Right hindlimb (tissue), 1 donor: ENCODE measurements around the gene PREP.
A peak's percentile ranks its signal among the peaks of the same experiment; 100 is the strongest.
"Not testable (repeated sequence)": the region's sequence is repeated elsewhere in the genome, so short reads cannot be mapped to it uniquely, and the experiment has no call there.

Source experiments
- DNase-seq: peaks from one replicate; pipeline ENCODE4 v3.0.0-alpha.2; 2018

The PREP gene

DNA sequence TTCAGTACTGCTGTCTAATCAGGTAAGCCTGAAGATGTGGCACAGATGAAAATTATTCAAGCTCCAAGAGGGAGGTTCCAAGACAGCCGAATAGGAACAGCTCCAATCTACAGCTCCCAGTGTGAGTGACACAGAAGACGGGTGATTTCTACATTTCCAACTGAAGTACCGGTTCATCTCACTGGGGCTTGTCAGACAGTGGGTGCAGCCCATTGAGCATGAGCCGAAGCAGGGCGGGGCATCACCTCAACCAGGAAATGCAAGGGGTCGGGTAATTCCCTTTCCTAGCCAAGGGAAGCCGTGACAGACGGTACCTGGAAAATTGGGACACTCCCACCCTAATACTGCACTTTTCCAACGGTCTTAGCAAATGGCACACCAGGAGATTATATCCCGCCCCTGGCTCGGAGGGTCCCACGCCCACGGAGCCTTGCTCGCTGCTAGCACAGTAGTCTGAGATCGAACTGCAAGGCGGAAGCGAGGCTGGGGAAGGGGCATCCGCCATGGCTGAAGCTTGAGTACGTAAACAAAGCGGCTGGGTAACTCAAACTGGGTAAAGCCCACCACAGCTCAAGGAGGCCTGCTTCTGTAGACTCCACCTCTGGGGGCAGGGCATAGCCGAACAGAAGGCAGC, 64.4 kb downstream of the PREP start:
- DNase-seq: not testable (repeated sequence)

DNA sequence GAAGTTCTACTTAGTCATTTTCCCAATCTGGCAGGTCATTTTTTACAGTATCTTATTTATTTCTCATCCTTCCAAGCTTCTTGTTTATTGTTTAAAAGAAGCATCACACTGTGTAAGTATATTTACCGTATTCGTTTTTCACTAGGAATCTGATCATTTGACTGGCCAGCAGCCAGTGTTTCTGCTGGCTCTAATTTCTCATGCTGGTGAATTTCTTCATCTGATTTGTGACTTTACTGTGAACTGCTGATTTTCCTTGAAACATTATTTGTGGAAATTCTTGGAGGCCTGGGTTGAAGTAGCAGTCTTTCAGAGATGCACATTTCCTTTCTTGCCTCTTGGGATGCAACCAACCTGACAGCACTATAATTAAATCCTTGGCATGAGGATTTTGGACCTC, 65.9 kb downstream of the PREP start:
- no peak for DNase-seq

DNA sequence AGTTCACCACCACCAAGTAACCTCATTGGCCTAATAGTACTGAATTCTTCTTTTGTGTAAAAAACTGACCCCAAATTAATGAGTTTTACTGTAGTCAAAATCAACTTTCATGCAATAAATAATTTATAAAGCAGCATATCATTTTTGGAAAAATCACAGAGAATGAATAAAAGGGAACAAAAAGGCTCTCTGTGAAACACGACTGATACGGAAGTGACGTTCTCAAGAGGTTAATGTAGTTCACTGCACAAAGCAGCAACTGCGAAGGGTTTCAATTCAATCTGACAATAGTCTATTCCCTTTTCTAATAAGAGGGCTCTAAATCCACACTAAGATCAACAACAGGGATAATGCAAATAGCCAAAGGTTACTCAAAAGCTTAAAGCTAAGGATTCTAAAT, 70.3 kb downstream of the PREP start:
- DNase-seq: no peak

DNA sequence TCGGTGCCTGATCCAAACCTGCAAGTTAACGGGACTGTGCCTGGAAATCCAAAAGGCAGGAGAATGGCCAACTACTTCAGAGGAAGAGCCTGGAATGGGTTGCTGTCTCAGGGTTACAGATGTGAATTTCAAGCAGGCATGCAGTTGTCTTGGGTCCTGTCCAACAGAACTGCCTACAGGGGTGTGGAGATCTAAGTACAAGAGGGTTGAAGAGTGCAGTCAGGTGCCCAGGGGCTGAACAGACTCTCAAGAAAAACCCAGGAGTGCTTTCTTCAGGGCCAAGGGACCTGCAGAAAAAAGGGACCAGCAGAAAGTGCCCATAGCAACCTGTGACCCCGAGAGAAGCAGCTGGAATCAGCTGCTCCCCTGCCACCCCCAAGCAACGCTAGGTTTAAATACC, 71.0 kb downstream of the PREP start:
- DNase-seq: no peak

DNA sequence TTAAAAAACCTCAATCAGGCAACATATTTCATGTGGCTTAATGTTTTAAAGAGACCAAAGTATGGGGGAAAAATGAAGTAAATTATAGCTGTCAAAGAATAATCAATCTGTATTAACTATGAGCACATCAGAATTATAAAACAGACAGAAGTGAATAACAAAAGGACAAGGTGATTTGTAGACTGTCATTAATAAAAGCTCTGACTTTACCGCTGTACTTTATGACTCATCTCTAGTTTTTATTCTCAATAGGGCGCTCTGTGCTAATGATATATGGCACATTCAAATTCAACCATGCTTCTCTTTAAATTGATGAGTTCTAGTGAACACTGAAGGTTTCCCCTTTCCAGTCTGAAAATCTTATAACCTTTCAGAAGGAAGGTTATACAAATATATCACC, 72.0 kb downstream of the PREP start:
- DNase-seq: no peak

DNA sequence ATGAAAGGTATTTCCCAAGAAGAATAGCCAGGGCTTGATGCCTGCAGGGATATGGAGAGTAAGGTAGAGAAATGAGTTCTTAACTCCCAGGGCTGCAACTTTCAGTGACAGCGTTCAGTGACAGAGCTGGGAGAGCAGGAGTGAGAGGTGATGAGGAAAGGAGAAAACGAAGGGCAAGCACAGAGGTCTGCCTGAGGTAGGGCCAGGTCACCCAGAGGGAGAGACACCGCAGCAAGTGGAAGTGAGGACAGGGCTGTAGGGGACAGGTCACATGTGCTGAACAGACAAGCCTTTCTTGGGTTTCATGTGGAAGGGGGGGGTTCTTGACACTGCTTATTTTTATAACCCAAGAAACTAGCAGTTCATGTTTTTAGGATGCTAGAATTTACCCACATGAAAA, 72.5 kb downstream of the PREP start:
- no peak for DNase-seq

DNA sequence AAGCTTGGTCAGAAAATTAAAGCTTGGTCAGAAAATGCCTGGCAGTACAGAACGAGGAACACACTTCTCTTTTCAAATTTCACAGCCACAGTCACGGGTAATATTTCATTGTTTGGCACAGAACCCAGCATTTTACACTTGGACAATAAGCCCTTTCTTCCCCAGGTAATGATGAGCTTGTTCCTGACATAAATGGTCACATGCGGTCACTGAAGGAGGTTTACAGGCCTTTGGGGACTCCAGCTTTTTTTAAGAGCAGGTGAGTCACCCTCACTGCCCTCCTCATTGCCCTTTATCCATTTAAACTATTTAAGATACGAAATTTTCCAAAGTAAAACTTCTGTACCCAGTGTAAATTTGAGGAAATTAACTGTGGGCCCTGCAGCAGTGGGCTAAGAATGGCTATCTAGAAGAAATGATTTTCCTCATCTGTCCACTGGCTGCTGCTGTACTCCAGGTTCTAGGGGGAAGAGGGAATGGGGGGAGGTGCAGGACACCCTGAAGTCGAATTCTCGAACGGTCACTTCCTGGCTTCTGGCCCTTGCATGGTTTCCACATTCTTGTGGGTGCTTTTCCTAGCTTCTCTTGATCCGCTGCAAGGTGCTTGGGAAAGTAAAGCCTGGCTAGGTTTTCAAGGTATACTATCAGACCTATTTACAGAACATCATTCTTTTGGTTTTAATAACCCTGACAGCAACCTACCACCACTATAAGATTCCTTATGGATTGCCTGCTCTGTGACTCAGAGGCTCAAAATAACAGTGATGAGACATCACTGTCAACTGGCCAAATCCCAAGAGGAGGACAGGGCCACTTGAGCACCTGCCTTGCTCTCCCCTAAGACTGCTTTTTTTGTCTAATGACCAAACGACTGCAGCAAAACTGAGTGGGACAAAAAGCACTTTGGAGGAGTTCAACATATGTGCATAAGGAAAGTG, 75.8 kb downstream of the PREP start:
- no peak for DNase-seq

DNA sequence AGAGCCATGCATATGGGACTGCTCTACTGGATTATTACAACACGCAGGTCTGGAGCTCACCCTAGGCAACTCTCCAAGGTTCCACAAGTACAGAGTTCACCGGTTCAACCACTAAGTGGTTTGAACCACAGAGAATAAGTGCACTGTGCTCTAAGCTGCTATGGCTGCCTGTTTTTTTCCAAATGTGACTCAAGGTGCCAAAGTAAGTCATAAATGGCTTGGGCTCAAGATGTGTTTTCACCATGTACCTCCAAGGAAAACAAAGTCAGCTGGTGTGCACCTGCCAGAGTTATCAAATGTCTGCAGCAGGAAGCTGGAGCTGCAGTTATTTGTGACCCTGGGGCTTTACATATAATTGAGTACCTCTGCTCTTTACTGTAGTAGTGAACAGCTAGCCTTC, 76.7 kb downstream of the PREP start:
- peak; percentile 47 for DNase-seq

DNA sequence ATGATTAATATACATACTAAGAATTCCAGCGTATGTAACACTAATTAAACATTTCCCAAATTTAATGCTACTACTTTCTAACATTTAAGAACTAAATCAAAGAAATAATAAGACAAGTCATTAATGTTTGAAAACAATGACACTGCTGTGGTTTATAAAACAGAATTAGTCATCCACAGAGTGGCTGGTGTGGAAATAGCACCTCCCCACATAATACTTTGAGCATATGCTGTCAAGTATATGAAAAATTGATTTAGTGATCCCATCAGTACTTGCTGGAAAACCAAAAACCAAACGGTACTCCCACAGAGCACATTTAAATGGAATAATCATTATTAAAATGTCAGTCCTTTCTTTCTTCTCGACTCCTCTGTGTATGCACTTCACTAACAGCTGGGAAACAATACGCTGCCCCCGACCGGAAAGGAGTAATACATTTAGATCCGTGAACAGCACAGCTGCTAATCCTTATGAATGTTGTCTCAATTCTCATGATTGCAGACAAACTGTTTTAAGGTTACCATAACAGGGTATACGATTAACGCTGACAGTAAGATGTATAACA, 78.4 kb downstream of the PREP start:
- peak; percentile 58 for DNase-seq

DNA sequence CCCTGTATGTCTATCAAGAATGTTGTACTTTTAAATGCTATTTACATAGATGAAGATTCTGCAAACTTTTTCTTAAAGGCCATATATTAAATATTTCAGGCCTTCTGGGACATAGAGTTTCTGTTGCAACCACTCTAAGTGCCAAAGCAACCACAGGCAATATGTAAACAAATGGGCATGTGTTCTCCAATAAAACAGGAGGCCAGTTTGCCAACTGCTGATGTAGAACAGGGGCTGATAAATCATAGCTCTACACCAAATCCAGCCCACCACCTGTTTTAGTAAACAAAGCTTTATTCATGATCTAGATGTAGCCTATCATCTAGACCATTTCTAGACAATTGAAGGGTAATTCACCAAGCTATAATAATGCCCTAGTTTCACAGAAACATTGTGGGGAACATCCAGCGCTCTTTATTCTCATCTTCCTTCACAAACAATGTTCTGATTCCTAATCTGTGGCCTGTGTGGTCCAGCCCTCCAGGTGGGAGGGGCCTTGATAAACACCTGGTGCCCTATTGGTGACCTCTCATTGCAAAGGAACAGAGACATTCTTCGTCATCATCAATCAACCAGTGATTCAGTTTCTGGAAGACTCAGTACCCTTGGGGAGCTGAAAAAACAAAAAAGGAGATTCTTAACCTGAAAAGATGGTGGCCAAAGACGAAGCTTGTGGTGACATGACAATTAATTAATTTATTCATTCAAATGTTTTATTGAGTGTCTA, 80.2 kb downstream of the PREP start:
- no peak for DNase-seq

DNA sequence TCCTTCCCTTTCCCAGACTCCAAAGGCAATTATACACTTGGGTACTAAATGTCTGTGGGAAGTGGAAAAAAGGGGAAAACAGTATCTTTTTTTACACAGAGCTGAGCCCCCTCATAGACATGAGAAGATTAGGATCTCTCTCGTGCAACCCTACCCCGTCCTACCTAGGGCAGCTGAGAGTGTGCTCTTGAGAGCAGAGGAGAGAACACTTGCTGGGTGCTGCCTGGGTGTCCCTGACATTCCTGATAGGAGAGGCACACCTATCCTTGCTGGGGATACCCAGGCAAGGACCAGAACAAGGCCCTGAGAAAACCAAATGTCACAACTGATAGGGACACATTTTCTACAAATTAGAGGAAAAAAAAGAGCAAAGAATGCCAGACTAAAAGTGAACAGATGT, 81.2 kb downstream of the PREP start:
- DNase-seq: no peak

DNA sequence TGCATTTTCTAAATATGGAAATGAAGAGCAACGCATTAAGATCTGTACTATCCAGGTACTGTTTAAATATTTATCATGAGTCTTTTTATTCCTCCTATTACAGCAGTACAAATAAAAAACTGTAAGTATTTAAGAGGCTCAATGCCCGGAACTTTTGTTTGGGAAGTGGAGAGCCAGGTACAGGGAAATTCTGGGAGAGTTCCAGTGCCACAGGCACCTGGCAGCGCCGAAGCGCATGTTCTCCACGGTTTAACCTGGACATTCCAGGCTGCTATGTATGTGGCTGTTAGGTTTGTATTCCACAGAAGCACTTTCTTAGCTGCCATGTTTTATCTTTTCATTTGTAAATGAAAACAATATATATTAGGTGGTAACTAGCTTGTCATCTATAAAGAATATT, 81.7 kb downstream of the PREP start:
- no peak for DNase-seq

DNA sequence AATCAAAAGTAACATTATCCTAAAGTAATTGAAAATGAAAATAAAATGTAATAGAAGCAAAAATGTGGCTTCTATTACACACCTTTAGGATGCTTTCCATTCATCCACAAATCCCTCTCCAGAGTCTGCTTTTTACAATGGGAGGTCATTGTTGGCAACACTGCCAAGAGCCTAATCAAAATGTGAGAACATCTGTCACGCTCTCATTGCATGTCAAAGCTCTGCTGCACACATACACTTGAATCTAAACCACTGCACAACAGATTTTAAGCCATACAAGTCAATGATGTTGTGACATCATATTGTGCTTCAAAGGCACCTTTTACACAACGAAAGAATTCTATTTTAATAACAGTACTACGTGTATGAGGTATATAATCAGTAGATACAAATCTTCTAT, 82.1 kb downstream of the PREP start:
- DNase-seq: no peak

DNA sequence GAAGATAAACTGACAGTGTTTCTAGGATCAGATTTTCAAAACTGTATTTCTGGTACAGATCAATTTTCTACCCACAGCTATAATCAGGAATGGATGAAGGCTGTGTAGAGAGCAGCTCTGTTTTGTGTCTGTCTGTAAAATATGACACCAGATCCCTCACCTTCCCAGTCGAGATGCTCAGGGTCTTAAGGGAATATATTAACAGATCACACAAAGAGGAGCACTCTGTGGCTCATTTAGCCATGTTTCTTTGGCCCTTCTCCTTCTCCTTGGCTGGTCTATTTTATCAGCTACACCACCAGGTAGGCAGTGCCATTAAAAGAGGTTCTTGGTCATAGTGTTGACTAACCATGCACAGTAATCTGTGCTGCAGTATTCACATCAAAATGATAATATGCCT, 82.6 kb downstream of the PREP start:
- no peak for DNase-seq

DNA sequence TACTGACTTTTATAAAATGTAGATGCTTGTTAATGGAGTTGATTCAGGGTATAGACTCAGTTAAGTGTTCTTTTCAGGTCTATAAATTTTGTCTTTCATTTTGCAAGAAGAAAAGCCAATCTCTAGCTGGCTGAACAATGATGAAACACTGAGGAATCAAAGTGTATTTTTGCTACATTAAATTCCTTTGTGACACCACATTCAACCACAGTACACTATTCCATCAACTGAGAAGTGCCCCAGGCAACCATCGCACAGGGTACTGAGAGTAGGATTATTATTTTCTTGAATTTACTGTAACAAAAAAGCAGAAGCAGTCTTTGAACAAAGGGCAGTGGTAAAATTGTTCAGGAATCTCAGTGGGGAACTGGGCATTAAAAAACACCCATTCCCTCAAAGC, 83.6 kb downstream of the PREP start:
- DNase-seq: no peak

DNA sequence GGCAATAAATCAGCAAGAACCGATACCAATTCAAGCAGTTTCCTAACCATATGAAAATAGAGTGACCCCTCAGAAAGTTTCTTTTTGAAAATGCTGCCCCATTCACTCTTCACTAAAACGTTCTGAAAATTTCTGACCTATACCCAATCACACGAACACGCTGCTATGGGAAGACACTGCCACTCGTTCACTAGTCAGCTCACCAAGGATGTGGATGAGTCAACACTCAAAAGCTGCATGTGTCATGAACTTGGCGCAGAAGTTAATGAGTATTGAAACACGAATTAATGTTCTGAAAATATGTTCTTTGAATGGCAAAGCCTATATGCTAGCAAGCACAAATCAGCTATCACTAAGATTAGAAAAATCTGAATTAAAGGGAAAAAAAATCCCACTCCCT, 84.2 kb downstream of the PREP start:
- DNase-seq: no peak

DNA sequence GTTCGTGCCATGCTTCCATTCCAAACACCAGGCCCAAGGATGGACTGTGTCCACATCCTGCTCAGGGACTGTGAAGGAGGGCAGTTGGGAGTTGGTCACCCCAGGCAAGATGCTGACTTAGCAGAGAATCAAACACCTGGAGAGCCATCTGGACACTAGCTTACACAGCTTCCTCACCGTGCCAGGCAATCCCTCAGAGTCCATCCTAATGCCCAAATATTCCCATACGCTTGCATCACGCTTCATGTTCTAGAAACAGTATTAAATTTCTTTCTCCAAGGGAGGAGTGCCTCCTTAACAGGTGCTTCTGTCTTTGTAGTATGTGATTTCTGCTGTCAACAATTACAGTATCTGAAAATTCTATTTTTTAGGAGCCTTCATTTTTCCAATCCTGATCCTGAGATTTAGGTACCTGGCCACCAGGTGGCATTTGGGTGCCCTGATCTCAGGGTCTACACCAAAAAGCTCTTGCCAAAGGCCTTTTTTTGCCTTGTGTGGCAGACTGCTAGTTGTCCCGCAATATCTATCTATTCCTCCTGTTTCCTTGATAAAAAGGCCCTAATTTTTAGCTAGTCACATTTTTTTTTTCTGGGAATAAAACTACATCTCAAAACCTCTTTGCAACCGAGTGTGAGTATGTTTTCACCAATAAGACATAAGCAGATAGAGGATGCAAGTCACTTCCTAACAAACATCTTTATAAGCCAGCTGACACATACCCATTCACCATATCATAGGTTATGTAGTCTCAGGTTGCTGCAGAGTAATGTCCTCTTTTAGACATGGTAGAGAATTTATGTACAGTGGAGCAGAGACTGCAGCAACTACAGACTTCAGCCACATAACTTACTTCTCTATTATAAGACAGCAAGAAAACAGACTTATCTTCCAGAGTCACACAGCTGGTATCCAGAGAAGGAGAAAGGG, 85.0 kb downstream of the PREP start:
- no peak for DNase-seq

DNA sequence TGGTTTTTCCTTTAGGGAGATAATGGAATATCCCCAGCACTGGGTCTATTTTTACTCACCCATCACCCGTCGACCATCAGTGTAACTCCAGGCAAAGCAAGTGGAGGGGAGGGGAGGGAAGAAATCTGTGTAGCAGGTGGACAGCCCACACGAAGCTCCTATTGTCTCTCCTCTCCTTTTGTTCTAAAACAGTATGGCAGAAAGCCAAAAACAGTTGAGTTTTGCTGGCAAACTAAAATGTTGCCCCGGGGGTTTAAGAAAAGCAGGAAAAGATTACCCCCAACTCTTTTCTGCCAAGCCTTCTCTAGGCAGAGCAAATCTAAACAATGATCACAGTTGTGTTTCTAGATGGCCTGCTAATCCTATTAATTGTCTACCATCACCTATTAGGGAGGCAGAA, 89.7 kb downstream of the PREP start:
- DNase-seq: no peak

DNA sequence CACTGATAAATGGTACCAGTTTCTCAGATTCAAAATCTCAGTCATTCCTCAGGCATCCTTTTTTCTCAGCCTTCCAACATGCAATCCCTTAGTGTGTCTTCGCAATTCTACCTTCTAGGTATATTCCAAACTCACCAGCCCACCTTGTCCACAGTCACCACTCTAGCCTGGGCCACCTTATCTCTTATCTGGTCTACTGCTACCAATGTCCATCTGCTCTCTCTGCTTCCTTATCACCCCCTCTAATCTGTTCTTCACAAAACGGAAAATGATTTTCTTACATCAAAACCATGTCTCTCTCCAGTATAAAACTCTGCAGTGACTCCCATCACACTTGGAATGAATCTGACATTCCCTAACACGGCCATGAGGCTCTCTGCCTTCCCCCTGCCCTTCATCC, 91.9 kb downstream of the PREP start:
- DNase-seq: no peak

DNA sequence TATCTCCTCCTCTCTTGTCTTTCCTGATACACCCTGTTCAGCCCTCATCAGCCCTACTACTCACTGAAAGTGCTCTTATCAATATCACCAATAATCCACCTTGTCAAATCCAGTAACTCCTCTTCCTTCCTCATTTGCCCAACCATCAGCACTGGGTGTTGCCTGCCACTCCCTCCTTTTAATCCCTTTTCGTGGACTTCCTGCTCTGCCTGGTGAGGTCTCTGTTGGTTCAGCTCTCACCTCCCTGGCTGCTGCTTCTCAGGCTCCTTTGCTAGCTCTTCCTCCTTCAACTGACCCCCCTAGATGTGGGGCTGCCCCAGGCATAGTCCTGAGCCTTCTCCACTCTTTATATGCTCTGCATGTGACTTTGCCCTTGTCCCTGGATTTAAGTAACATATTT, 92.5 kb downstream of the PREP start:
- DNase-seq: no peak

DNA sequence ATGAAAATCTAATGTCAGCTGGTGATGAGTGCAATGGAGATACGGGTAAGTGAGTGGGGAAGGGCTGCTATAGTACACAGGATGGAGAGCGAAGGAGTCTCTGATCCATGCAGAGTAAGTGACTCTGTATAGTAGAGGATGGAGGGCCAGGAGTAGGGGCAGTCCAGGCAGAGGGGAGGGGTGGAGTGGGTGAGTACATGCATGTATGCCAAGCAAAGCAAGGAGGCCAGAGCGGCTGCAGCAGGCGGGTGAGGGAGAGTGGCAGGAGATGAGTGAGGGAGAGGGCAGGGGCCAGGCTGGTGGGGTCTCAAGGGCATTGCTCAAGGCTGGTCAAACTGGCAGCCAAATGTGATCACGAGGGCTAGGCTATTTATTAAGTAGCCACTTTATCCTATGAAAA, 94.0 kb downstream of the PREP start:
- no peak for DNase-seq

DNA sequence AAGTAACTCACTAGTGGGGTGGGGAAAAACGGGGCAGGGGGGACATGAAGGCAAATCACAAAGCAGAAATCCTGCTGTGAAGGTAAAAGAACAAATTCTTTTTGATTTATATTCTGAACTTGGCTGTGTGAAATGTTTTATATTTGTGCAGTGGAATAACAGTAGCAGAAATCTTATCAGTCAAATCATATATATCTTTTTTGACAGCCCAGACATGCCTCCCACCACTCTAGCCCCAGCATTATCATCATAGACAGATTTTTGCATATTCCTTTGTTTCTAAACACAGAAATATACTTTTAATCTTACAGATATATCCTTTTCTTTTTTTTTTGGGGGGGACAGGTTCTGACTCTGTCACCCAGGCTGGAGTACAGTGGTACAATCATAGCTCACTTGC, 97.4 kb downstream of the PREP start:
- DNase-seq: no peak
